SH-SY5Y (cell line): ENCODE results near the gene FBXO34.

ENCODE experiments used
- GATA2 ChIP-seq: IDR thresholded peaks from 2 replicates; pipeline ENCODE4 v1.6.1; 2011; ENCODE audit warnings: mild to moderate bottlenecking, low read depth, low read length
- GATA3 ChIP-seq: IDR thresholded peaks from 2 replicates; pipeline ENCODE4 v1.6.1; 2011; ENCODE audit warnings: low read depth, mild to moderate bottlenecking, low read length, moderate library complexity

Gene FBXO34

GRCh38 chr14:55361190-55361589 is 90.0 kb downstream of the FBXO34 start:
- TF ChIP-seq GATA3 (no peak), GATA2 (no peak)

- no peak for TF ChIP-seq GATA3
- no peak for TF ChIP-seq GATA2
These were observed 95.0 kb downstream of the FBXO34 start for GRCh38 chr14:55366271-55366670.

- TF ChIP-seq GATA3 (no peak), GATA2 (no peak)
These were observed 99.7 kb downstream of the FBXO34 start for GRCh38 chr14:55370883-55371455.

GRCh38 chr14:55372423-55372822 is 101.2 kb downstream of the FBXO34 start:
- TF ChIP-seq GATA2 (no peak), GATA3 (no peak)

GRCh38 chr14:55372825-55373224 is 101.6 kb downstream of the FBXO34 start:
- TF ChIP-seq GATA3 = no peak
- TF ChIP-seq GATA2 = no peak

- TF ChIP-seq GATA3 = no peak
These were observed 102.8 kb downstream of the FBXO34 start for GRCh38 chr14:55373784-55374705.

GRCh38 chr14:55374771-55375170 is 103.5 kb downstream of the FBXO34 start:
- TF ChIP-seq GATA2 (no peak), GATA3 (no peak)

GRCh38 chr14:55377236-55377635 is 106.0 kb downstream of the FBXO34 start:
- TF ChIP-seq GATA2 = no peak
- no peak for TF ChIP-seq GATA3

- TF ChIP-seq GATA2 = no peak
- TF ChIP-seq GATA3 = no peak
These were observed 109.8 kb downstream of the FBXO34 start for GRCh38 chr14:55381040-55381439.

GRCh38 chr14:55381561-55381960 is 110.3 kb downstream of the FBXO34 start:
- TF ChIP-seq GATA3 (no peak), GATA2 (no peak)

- no peak for TF ChIP-seq GATA2
These were observed 111.3 kb downstream of the FBXO34 start for GRCh38 chr14:55382483-55382882.

- TF ChIP-seq GATA3 = no peak
- no peak for TF ChIP-seq GATA2
These were observed 112.4 kb downstream of the FBXO34 start for GRCh38 chr14:55383541-55384140.

- no peak for TF ChIP-seq GATA3
- TF ChIP-seq GATA2 = no peak
These were observed 113.3 kb downstream of the FBXO34 start for GRCh38 chr14:55384536-55384935.

GRCh38 chr14:55386037-55386808 is 115.0 kb downstream of the FBXO34 start:
- TF ChIP-seq GATA3 (no peak), GATA2 (no peak)
